Measurements from ENCODE around the gene PTPRZ1.

- no peak for TF ChIP-seq CTCF (IDR thresholded peaks at IDR 0.05)
- no peak for TF ChIP-seq POLR2A (IDR thresholded peaks at IDR 0.05)
These were observed 165.9 kb downstream of the PTPRZ1 start for GRCh38 chr7:122038904-122039303.
